HG03135 (cell line): ENCODE measurements around the gene RANBP6.
A peak's percentile ranks its signal among the peaks of the same experiment; 100 is the strongest.
"Not testable (repeated sequence)": the region's sequence is repeated elsewhere in the genome, so short reads cannot be mapped to it uniquely, and the experiment has no call there.

Experiments used
- ATAC-seq: cut with Tn5 transposase; IDR thresholded peaks from one replicate; pipeline ENCODE4 v1.9.1; 2021; ENCODE audit warnings: mild to moderate bottlenecking, moderate library complexity; ENCODE audit not compliant: unreplicated experiment

Gene RANBP6

DNA sequence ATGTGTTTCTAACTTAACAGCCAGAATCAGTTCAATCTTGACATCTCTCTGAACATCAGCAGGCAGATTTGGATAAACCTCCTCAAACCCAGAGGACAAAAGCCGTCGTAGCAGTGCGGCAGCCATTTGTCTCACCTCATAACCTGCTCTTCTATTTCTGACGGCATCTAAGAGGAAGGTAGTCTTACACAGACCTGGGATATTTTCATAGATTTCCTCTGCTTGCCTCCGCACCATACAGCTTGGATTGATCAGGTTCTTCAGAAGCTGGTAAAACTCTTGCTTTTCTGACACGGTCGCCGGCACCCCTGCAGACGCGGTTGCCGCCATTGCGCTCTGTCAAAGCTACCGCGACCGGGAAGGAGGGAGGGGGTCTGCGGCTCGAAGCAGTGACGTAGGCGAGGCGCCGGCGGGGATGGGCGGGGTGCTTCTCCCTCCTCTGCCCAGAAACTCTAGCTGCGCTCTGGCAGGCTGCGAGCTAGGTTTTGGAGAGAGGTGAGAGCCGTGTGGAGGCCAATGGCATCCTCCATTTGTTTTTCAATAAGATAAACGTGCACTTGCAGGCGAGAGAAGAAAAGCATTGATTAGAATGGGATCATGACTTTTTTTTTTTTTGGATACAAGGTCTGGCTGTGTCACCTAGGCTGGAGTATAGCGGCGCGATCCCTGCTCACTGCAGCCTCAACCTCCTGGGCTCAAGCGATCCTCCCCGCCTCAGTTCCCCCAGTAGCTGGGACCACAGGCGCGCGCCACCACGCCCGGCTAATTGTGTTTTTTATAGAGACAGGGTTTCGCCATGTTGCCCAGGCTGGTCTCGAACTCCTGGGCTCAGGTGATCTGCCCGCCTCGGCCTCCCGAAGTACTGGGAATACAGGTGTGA is at the start of gene RANBP6:
Gene RANBP6 (minus strand): TSS at position 347 of the 880 bp plus-strand sequence. CDS start 17 bp downstream, at position 330.
- peak; percentile 97 for ATAC-seq

DNA sequence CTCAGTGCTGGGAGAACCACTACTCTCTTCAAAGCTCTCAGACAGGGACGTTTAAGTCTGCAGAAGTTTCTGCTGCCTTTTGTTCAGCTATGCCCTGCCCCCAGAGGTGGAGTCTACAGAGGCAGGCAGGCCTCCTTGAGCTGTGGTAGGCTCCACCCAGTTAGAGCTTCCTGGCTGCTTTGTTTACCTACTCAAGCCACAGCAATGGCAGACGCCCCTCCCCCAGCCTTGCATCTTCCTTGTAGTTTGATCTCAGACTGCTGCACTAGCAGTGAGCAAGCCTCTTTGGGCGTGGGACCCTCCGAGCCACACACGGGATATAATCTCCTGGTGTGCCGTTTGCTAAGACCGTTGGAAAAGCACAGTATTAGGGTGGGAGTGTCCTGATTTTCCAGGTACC is 47.7 kb upstream of the RANBP6 start:
- ATAC-seq = not testable (repeated sequence)

DNA sequence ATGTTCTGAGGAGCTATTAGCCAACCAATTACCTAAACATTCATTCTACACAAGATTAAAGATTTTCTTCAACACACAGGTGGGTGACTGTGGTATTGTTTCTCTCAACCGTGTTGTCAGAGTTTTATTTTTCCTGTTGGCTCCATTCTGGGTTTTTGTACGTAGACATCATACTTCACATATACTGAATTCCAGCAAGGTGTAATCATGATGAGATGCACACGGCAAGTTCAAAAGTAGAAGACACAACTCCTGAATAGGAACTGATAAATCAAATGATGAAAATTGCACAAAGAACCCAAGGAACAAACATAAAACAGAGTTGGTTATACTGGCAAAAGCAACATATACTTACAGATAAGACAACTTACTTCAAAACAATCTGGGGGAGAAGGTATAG is 40.2 kb upstream of the RANBP6 start:
- ATAC-seq = no peak

DNA sequence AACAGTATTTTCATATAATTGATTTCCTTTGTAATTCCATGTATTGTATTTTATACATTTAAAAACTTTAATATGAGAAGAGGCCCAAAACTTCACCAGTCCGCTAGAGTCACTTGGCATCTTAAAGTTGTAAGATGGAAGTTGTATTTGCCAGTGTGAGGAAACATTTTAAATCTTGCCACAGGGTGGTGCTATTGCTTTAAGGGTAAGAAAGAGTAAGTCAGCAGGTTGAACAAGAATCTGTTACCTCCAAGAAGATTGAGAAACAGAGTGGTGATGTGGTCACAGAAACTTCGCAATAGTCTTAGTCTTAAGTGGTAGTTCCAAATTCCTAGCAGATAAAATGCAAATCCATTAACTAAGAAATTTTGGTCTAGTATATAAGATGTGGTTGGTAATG is 39.8 kb upstream of the RANBP6 start:
- ATAC-seq = no peak

DNA sequence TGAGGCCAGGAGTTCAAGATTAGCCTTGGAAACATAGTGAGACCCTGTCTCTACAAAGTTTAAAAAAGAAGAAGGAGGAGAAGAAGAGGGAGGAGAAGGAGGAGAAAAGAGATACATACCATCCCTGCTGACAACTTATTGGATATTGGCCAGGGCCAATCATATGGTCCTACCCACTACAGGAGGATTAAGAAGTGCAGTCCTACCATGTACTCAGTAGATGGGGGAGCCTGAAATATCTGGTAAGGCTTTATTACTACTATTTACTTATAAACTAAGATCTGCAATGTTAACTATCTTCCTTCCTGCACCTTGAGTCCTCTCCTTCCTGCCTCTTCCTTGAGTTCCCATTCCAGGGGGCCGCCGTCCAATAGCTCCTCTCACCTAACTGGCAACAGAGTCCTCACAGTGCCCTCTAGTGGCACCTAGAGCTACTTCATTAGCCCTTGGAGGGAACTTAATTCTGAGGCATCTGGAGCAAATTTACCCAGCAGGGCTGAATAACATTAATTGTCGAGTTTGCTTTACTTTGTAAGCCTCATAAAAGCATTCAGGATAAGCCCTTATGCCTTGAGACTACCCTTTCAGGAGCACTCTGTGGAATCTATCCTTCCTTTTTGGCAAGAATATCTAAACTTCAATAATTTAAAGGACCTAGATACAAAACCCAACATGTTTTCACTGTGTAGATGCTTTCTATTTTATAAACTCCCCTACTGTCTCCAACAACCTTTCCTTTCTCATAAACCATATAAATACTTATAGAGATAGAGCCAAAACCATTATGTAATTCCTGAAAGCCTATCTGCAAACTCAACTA is 39.1 kb upstream of the RANBP6 start:
- no peak for ATAC-seq

DNA sequence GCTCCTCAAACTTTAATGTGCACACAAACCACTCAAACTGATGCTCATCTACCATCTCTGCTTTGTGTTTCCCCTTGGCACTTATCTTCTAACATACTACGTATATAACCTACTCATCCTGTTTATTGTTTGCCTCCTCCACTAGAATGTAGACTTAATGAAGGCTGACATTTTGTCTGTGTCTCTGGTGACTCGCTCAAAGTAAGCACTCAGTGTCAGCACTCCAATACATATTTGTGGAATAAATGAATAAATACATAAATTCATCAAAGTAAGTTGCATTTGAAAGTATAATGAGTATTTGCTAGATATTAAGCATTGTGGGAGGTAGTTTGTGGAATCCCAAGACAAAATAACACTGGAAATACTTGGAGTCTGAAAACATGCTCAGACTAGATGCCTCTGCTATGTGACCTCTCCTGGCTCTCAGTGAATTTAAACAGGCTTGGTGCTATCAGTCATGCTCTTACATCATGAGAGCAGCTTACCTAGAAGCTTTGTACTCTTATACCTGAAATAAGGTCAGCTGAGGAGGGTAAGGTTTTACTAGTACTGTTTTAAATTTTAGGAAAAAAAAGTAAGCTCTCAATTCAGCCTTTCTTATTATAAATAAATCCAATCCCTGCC is 37.0 kb upstream of the RANBP6 start:
- no peak for ATAC-seq

DNA sequence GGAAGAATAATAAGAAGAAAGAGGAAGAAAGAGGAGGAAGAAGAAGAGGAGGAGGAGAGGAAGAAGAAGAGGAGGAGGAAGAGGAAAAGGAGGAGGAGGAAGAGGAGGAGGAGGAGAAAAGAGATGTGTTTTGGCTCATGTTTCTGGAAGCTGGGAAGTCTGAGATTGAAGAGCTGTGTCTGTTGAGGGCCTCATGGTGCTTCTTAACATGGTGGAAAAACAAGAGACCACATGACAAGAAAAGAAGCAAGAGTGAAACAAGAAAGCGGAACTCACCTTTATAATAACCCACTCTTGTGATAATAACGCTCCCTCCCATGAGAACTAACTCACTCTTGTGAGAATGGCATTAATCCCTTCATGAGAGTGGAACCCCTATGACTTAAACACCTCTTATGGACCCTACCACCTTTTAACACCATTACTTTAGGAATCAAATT is 36.1 kb upstream of the RANBP6 start:
- ATAC-seq = no peak

DNA sequence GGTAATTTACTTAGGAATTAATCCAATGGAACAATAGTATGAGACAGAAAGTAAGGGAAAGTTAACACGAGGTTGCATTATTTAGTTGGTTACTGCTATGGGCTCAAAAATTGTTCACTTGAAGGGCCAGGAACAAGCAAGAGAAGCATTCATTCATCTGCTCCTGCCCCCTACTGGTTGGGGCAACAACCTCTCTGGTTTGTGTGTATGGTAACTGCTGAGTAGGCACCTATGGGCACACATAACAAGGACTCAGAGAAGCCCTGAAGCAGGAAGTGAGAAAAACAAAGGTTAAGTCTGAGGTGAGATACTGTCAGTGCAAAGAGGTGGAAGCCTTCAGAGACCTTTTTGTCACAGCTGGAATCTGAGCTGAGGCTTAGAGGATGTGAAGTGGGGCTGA is 34.4 kb upstream of the RANBP6 start:
- ATAC-seq = no peak

DNA sequence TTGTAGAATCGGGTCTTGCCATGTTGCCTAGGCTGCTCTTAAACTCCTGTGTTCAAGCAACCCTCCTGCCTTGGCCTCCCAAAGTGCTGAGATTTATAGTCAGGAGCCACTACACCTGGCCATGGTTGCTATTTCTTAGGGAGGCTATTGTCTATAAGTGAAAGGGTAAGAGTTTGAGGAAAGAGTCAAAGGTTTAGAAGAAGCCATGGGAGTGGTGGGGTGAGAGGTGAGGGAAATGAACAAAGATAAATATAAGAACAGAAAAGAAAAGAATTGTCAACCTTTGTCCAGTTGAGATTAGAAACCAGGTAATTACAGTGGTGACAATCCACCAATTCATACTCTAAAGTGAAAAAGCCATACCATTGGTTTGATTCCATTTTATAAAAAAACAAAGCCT is 32.6 kb upstream of the RANBP6 start:
- no peak for ATAC-seq

DNA sequence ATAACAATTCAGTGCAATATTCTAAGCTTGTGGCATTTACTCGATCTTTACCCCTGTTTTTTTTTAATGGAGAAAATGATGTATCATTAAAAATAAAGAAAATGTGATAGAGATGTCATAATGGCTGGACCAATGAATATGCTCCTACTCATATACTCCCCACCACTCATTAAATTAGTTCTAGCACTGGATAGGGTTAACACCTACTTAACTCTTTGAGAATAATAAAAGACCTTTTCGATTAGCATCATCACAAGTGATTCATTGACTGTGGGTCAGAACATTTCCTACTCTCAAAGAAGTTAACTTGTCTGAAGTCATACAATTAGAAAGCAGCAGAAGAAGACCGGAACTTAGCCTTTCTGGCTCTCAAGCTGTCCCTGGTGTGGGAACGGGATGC is 31.6 kb upstream of the RANBP6 start:
- ATAC-seq = no peak

DNA sequence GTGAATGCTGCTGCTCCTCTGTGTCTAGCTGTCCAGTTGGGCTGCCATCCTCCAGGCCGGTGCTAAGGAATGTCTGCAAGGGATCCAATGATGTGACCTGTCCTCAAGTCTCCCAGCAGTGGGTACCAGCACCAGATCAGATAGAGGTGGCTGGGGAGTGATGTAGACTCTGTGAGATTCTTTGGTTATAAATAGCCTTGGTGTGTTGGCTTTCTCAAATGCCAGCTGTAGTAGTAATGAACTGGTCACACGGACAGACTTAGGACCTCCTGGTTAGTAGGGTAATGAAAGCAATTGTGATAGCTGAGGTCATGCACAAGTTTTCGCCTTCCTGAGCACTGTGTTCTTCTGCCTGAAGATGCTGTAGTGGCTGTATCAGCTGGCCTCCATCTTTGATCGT is 29.9 kb upstream of the RANBP6 start:
- ATAC-seq = no peak

DNA sequence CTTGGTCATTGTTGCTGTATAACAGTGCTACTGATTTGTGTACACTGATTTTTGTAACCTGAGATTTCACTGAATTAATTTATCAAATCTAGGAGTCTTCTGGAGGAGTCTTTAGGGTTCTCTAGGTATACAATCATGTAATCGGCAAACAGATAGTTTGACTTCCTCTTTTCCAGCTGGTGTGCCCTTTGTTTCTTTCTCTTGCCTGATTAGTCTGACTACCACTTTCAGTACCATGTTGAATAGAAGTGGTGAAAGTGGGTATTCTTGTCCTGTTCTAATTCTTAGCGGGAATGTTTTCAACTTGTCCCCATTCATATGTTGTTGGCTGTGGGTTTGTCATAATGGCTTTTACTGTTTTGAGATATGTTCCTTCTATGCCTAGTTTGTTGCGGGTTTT is 24.7 kb upstream of the RANBP6 start:
- ATAC-seq = no peak

DNA sequence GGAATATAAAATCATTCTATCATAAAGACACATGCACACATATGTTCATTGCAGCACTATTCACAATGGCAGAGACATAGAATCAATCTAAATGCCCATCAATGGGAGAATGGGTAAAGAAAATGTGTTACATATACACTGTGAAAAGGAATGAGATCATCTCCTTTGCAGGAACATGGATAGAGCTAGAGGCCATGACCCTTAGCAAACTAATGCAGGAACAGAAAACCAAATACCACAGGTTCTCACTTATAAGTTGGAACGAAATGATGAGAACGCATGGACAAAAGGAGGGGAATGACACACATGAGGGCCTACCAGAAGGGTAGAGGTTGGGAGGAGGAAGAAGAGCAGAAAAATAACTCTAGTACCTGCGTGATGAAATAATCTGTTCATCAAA is 21.0 kb upstream of the RANBP6 start:
- no peak for ATAC-seq

DNA sequence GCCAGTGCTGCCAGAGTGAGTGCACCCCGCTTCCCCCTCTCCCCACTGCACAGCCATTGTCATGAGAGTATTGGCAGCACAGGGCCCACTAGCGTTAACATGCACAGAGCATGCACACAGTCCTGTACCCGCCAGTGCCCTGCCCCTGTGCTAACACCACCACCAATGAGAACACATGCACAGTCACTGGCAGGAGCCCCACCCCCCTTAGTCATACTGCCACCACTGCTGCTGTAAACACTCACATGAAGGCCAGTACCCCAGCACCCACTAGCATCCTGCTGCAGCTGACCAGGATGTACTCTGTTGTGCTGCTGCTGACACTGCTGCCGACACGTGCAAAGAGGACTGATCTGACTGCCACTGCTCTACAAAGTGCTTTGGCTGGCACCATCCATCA is 19.5 kb upstream of the RANBP6 start:
- ATAC-seq = no peak

DNA sequence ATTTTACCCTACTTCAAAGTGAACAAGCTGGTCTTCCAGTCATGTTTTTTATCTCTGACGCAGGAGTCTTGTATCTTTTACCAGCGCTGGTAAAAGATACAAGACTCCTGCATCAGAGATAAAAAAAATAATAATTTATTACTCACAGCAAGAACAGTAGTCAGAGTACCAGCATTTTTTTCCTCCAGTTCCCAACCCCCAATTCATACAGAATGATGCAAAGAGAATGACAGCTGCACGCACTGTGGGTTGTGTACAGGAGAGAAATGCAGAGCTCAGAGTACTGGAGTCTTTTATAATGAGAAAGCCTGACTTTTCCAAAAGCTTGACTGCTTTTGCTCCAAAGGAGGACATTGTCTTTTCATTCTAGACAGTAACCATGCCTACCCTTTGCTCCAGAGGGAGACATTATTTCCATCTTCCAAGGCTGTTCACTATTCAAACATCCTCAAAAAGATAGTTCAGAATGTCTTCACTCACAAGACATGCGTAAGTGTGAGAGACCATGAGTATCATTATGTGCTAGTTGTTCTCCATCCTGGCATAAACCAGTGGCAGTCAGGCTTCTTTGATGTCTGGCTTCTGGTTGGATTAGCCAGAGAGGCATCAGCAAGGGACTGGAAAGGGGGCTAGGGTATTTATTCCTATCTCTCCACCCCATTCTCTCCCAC is 14.3 kb upstream of the RANBP6 start:
- ATAC-seq = no peak

DNA sequence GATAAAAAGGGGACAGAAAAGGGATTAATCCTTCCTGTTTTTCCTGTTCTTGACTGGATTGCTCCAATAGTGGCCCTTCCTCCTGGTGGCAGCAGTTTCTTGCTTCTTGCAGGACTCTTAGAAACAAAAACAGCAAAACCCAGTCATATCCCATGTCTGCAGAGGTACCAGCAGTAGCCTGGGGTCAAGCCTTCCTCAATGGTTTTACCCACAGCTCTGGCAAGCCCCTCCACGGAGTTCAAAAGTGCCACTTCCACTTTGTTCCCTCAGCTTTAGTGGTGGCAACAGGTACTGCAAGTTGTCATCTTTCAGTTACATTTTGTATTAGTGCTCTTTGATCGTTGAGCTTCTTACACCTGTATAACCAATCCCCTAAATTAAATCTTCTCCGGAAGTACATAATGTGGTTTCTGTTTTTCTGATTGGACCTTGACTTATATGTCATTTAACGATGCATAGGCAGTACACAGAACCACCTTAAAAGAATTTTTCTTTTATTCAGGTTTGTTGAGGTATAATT is 8.7 kb upstream of the RANBP6 start:
- ATAC-seq = no peak

DNA sequence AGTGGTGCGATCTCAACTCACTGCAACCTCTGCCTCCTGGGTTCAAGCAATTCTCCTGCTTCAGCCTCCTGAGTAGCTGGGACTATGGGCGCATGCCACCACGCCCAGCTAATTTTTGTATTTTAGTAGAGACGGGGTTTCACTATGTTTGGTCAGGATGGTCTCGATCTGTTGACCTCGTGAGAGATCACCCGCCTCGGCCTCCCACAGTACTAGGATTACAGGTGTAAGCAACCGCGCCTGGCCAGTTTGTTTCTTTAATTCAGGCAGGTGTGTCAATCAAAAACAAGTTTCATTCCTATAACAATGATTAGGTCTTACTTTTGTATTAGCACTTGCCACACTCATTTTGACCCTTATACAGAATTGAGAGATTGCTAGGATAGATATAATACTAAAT is 1.6 kb upstream of the RANBP6 start:
- not testable (repeated sequence) for ATAC-seq

DNA sequence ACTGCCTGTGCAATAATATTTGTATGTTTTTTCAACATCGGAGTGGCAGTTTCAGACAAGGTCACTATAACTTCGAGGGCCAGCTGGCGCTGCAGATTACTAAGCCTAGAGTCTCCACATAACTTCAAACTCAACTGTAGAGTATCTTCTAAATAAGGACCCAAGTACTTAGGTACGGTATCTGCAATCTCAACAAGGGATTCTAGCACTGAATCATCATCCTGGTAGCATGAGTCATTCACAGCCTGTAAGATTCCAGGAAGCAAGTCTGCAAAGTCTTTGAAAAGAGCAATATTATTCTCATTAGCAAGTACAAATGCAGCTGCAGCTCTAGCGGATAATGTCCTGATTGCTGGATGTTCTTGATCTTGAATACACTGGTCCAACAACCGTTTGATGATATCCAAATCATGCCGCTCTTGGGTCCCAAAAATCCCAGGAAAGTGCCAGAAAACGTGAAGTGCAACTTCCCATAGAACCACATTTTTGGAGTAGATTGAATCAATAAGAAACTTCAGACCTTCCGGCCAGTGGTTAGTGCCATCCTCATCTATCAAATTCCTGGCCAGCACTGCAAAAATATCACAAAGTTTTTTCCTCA is 654 bp downstream of the RANBP6 start:
- ATAC-seq = no peak

DNA sequence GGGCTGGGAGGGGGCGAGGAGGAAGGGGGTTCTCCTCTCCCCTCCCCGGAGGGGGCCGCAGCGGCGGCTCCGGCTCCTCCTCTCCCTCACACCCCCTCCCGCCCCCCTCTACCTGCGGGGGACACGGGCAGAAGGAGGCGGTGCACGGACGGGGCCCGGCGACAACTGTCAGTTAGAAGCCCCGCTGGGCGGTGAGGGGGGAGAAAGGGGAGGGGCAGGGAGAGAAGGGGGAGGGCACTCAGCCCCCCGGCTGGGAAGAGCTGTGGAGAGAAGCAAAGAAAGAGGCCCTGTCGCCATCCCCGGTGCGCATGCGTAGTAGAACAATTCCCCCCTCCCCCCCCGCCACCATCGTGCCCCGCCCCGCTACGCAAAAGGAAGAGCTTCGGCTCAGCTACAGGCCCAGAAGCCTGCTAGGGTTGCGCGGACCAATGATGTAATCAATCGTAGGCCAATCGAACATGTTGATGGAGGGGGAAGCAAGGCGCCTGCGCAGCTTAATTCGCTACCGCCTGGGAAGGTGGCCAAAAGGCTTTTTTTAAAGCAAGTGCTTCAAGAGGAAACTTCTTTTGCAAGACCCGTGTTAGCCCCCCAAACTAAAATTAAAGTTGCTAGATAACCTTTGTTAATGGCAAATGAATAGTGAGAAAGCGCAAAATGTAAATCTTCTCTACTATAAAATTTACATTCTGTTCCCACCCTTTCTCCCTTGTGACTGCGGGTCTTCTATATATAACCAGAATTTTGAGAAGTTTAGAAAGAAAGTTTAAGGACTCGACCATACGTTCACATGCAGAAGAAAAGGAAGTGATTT is 7.0 kb downstream of the RANBP6 start:
- peak; percentile 63 for ATAC-seq

DNA sequence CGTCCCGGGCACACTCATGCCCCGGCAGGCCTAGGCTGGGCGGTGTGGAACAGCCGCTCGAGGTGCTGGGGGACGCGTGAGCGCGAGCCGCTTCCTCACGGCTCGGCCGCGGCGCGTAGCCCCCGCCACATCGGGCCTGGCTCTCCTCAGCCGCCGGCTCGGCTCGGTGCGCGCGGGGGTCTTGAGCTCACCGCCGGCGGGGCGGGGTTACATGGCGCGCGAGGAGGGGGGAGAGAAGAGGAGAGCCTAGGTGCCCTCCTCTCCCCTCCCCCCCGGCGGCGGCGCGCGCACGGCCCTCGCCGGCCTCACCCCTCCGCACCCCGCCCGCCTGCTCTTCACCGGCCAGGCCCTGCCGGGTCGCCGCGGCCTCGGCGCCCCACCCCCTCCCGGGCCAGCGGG is 7.7 kb downstream of the RANBP6 start:
- peak; percentile 51 for ATAC-seq
